ENCODE data around the gene SMOC1. TPM values are rescaled to one million over a fixed set of nuclear protein-coding genes. Genes with fewer than 3 reads are reported as not detected.

The SMOC1 gene
- polyA plus RNA-seq, 1 donor, result 1.7 TPM

DNA sequence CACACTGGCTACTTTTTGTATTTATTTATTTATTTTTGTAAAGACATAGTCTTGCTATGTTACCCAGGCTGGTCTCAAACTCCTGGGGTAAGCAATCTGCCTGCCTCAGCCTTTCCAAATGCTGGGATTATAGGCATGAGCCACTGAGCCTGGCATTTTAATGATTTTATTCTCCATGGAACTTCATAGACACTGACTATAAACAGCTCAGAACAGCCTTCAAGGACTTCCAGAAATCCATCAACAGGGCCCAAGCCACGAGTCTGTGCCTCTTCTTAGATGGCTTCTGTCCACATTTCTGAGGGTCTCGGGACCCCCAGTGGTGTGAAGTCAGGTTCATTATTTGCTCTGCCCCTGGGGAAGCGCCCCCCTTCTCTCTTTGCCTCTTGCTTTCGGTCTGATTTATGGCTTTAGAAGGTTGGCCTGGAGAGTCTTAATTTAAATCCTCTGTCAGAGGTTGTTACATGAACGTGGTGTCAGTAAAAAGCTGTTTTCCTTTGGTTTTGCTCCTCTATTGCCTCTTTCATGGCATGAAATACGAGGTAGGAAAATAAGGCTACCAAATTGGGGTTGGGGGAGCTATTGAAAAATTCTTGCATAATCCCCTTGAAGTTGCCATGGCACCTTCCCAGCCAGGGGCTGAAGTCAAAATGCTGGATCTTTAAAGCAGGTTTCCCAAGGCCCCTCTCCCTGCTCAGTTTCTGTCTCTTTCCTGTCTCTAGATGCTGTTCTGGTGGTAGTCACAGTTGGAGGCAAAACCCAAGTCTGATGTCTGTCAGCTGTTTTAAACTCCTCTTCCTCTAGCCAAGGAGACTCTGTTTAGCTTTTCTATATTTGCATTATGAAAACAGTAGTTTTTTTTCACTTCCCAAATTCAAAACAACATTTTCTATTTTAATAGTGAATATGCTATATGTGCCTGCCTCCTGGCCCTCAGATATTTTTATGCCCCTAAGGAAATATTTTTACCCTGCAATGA, 129.4 kb downstream of the SMOC1 start:
- DNase-seq, result peak; percentile 19

DNA sequence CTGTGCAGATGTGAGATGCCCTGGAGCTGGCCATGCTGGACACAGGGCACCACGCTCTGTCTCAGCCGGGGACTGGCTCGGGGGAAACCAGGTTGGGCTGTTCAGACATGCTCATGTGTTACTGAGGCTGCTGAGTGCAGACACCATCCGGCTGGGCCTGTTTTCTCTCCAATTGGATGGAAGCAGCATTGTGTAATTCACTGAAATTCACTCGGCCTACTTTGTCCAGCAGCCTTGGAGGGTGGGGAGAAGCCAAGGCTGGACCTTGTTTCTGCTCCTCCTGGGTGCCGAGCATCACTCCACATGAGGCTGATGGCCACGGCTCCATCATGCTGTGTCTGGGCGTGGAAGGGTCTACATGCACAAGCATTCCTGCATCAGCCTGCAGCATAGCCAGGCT, 130.7 kb downstream of the SMOC1 start:
- DNase-seq, result no peak

DNA sequence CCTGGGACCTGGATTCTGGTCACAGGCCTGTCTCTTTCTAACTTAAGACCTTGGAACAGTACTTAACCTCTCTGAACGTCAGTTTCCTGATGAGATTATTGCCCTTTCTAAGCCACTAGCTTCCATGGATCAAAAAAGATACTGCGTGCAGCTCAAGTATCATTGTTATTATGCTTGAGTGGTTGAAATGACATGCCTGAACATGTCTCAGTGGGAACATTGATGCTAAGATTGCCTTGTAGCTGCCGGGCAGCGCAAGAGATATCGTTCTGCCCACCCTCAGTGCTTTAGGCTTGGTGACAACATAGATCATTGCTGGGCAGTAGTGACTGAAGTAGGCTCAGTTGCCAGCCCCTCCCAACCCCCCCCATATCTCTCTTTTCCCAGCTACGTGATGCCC, 131.9 kb downstream of the SMOC1 start:
- no peak for DNase-seq

DNA sequence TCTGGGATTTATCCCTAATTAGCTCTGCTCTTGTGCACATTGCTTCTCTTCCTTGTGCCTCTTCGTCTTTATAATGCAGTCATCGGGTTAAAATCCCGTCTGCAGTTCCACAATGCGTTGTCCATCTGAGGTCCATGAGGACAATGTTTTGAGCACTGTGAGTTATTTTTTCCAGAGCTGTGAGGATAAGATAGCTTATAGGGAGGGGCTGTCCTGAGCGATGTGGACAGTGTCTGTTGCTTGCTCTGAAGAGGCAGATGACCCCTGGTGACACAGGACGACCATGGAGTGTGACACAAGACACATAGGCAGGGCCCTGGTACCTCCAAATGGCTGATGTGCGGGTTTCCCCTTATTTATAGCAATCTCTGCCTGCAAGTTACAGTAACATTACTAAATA, 132.5 kb downstream of the SMOC1 start:
- DNase-seq, result no peak

DNA sequence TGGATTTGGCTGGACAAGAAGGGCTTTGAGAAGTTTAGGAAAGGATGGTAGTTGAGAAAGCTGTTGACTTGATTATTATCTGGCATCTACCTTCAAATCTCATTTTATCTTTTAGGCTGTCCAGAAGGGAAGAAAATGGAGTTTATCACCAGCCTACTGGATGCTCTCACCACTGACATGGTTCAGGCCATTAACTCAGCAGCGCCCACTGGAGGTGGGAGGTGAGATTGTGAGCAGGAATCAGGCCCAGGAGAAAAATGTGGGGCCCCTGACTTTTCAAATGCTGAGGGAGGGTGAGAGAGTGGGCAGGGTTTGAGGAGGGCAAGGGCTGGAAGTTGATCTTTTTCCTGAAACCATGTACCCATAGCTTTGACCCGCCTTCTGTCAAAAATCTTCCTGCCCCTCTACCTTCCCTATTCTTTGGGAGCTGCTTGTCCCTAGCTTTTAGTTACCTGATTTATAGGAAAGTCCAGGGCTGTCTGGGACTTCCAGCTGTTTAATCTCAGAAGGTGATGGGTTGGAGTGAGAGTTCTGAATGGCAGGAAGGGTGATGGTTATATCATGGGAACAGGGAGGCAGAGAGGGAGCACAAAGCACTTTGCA, 134.2 kb downstream of the SMOC1 start:
- no peak for DNase-seq

DNA sequence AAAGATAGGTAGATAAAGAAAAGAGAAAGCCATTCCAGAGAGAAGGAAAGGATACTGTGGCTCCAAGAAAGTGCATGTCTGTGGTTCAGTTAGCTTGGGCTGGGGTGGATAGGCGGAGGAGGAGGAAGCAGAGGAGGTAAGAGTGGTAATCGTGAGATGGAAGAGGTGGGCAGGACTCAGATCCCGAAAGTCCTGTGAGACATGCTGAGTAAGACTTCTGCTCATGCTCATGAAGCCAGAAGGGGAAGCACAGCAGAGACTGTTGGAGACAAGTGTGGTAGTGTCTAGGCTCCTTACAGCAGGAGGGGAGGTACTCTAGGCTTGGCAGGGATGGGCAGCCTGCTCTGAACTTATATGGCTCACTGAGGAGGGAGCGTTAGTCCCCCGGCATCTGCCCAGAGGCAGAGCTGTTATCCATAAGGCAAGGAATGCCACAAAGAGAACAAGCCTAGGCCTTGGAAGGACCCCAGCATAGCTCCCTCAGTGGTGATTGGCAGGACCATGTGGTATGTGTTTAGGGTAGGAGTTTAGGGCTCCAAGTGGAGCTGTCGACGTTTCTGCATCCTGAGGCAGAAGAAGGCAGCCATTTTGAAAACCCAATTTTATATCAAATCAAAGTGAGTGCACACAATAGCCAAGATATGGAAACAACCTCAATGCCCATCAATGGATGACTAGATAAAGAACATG, 135.3 kb downstream of the SMOC1 start:
- no peak for DNase-seq

DNA sequence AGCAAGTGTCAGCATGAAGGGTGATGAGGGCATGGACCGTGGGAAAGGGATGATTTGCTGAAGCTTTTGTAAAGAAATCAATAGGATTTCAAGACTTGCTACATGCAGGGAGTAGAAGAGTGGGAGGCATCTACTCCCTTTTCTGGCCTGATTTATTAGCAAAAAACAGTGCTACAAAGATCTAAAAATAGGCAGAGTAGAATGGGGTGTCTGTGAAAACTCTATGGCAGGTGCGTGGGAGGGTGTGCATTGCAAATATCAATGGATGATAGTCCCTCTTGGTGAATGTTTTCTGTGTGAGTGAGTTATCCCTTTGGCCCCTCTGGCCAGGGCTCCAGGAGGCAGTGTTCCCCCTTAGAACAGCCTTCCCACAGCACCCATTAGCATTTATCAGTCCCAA, 139.0 kb downstream of the SMOC1 start:
- no peak for DNase-seq

DNA sequence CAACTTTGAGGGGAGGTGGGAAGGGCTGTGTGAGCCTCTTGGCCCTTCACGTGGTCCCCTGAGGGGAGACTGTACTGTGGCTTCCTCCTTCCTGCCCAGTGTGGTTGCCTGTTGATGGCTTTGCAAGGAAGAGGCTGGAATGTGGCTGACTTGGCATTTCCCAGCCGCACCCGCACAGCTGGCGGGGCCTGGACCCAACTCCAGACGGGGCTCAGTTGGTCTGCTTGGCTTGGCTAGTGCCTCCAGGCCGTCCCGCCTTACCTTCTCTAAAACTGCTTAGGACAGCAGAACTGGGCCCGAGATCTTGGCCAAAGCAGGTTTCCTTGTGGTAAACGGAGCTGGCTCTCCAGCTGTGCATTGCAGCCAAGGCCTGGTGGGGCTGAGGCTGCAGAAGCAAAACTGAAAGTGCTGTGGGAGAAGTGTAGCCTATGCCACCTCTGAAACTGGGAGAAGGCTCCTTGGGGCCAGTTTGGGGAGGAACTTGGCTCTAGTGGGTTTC, 139.5 kb downstream of the SMOC1 start:
- no peak for DNase-seq

DNA sequence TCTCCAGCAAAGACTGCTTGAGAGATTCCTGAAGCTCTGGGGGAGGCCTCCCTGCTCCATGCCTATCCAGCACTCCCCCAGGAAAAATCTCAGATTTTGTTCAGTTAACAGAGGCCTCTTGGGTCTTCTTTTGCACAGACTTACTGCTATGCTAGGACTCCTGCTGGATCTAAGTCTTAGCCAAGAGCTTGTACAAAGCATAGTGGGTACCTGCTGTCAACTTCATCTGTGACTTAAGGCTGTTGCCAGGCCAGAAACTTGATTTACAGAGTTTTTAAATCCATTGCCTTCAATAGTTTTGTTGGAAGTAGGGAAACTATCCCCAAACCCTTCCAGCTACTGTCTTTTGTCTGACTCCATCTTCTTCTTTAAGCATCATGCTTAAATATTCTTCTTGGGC, 140.5 kb downstream of the SMOC1 start:
- DNase-seq, result no peak

DNA sequence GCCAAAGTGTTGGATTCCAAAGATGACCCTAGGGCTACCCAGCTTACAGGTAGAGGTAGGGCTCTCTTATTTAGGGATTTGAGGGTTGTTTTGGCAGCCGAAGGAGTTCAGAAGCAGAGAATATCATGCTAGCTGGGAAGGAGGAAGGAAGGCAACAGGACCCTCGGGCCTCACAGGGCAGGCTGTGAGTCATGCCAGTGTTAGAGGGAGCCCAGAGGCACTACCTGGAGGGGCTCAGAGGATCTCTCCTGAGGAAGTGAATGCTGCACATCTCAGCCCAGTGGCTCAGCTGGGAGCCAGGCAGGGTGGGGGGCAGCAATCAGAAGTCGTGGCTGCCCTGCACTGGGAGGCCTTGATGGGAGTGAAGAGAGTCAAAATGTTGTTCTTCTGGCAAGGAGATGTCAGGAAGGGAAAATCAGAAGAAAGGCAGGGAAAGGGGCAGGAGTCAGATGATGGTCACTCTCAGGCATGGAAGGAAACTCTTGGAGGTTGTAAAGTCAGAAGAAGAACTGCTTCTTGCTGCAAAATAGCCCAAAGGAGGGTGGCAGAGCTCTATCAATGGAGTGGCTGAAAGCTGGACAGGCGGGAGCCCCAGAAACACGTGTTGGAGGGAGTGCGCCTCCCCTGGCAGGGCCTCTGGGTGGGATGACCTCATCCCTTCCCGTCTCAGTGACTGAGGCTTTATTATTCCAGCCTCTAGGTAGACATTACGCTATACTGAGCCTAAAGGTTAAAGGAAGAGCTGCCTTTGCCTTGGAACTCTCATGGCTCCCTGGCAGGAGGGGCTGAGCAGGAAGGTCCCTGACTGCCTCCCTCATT, 141.3 kb downstream of the SMOC1 start:
- no peak for DNase-seq

DNA sequence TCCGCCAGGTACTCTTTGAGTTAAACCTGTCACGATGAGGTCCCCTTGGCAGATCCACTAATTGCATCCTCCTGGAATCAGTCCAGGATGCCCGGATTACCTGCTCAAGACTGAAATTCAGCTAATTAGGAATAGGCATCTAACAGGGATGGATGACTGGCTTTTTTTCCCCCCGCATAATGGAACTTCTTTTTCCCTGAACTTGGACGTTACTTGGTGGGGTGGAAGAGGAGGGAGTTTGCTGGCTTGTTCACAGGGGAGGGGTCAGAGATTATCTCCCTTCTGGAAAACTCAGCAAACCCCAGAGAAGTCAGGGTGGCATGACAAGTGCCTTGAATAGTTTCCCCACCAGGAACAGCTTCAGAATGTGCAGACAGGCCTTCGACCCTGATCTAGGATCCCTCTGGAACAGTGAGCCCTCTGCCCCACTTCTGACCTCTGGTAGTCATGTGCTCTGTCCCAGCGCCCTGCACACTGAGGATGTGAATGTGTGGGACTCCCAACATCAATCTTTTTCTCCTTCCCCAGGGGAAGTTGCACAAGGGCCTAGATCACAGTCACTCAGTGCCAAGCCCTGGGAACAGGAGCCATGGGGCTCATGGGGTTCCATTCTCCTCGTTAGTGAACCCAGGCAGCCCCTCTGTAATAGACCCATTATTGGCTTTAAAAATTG, 142.5 kb downstream of the SMOC1 start:
- DNase-seq, result no peak

DNA sequence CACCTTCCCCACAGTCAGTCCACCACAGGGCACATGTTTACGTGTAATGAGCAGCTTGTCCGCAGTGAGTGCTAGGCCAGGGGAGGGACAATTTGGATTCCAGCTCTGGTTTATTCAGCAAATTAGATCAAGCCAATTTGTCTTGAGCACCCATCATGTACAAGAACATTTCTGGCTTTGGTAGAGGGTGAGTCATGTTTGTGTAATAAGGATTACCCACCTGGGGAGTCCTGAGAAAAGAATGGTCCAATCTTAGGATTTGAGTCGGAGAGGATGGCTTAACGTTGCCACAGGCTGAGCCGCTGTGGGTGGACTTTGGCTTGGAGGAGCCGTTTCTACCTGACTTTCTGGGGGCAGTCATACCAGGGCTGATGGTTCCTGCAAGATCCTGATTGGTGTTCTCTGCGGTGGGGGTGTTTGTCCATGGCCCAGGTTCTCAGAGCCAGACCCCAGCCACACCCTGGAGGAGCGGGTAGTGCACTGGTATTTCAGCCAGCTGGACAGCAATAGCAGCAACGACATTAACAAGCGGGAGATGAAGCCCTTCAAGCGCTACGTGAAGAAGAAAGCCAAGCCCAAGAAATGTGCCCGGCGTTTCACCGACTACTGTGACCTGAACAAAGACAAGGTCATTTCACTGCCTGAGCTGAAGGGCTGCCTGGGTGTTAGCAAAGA, 143.7 kb downstream of the SMOC1 start:
- DNase-seq, result no peak

DNA sequence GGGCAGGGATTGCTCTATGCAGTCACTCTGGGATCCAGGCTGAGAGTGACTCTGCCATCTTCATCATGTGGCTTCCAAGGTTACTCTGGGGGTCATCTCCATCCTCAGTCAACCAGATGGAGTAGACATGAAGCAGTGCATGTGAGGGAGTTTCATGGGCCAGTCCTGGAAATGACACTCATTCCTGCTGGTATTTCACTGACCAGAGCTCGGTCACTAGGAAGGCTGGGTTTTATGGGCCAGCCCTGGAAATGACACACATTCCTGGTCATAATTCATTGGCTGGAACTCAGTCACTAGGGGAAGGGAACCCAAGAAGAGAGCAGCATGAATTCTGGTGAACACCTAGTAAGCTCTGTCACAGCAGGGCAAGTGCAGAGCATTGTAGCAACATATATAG, 144.7 kb downstream of the SMOC1 start:
- DNase-seq, result no peak

DNA sequence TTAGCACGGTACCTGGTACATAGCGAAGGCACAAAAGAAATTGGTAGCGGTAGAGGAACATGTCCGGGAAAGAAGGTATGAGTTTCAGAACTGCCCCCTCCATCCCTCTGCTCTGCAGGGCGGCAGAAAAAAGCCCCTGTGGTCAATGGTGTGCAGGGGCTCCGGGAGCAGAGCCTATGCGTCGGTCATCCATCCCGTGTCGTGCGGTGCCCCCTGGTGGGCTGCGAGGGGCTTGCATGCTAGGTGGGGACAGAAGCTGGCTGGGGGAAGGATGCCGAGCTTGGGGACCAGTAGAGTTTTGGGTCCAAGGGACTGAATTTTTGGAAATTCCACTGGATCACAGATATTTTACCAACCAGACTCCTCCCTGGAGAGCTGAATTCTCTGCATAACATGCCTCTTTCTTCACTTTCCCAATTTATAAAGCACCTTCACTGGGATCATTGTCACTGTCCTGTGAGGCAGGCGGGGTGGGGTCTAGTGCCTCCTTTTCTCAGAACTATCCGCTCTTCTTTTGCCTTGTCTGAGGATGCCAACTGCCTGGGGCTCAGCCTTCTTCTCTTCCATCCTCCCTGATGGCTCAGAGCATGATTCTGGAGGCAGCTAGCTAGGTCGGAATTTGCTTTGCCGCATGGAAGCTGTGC, 148.7 kb downstream of the SMOC1 start:
- DNase-seq, result peak; percentile 46

DNA sequence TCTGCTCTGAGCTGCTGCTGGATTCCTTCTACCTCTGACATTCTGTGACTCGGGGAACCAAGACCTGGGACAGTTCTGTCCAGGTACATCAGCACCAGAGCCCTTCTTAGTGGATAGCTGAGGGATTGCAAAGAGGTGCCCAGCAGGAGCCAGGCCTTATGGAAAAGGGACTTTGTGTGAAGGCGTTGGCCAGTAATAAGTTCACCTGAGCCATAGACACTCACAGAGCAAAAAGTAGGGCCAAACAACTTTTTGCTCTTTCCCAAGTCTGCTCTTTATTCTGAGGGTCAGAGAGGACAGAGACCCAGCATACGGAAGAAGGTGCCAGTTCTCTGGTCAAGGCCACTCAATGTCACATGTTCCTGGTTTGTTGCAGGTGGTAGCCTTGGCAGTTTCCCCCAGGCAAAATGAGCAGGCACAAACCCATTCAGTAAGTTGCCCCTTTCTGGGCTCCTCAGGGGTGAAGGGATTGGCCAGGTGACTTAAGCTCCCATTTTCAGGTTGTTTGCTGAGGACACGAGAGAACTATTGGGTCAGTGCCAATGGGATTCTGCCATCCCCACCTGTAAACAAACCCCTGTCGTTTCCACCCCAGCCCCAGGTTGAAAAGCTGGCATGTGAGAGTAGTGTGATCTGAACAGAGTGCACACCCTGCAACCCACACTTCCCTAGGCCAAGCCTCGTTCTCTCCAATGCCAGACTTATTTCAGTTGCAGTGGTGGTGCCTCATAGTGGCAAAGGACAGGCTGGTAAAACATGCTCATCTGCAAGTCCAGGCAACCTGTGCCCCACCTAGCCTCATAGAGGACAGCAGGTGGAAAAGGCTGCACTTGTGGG, 150.3 kb downstream of the SMOC1 start:
- no peak for DNase-seq

DNA sequence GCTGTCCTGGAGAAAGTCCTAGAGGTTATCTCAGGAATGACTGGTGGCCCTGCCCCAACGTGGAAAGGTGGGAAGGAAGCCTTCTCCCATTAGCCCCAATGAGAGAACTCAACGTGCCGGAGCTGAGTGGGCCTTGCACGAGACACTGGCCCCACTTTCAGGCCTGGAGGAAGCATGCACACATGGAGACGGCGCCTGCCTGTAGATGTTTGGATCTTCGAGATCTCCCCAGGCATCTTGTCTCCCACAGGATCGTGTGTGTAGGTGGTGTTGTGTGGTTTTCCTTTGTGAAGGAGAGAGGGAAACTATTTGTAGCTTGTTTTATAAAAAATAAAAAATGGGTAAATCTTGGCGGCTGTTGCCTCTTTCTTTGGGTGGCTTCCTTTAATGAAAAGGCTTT, 152.8 kb downstream of the SMOC1 start:
- DNase-seq, result no peak

DNA sequence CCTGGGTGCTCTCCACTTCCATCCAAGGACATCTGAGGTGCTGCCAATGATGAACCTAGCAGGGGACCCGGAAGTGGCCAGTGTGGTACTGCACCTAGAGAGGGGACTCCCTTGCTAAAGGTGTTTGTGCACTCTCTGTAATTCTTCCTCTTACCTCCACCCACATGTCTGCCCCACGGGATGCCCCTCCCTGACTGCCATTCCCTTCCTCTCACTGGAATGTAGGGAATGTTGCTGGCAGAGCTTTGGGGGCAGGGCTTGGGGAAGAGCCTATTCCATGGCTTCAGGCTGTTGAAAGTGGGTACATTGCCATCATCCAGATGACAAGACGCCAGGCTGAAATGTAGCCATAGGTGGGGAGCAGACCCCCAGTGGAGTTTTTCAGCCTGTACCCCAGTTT, 153.2 kb downstream of the SMOC1 start:
- DNase-seq, result no peak

DNA sequence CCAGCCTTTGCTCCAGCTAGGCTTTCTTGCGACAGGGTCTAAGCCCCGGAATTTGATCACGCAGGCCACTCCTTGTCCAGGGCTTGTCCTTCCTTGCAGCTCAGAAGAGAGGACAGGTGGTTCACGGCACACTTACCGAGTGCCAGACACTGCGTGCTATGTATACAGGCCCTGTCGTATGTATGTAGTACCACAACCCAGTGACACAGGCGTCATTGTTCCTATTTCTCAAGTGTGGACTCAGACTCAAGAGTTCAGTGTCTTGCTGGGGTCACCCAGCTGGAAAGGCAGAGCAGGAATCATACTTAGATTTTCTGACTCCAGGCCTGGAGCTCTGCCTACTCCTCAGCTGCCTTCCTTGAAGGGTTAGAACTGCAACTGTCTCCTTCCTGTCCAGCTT, 153.9 kb downstream of the SMOC1 start:
- DNase-seq, result no peak

DNA sequence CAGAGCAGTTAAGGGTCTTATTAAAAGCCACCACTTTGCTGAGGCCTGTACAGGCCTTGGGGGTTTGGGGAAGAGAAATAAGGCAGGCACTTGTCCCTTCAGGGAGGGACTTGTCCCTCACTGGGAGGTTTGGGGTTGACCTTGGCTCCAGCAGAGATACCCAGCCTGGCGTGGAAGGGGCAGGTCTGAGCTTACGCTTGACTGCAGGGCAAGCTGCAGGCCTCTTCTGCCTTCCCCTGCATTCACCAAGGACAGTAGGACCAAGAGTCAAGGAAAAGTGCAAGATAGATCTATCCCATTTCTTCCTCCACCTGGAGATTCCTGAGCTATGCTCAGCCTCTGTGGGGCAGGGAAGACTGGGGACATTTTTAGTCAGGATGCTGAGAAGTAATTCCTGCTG, 154.3 kb downstream of the SMOC1 start:
- DNase-seq, result no peak

All from left kidney (tissue), 2 donors.